AG04450 (cell line): Measurements from ENCODE around the gene COL8A2. TPM values are rescaled to one million over a fixed set of nuclear protein-coding genes. Genes with fewer than 3 reads are reported as not detected.

Experiments
- CTCF ChIA-PET: fragments of 300-600, 350-600 bp; formaldehyde crosslinking; extraction: SDS; loops from one replicate; lab custom pipeline; 2022; ENCODE audit warnings: antibody characterized with exemption, inconsistent platforms; lab: Charles Lee
- POLR2A ChIA-PET: fragments of 350-600 bp; formaldehyde crosslinking; extraction: SDS; loops from one replicate; lab custom pipeline; 2021; ENCODE audit warnings: antibody characterized with exemption, inconsistent platforms; lab: Yijun Ruan, JAX
- DNase-seq: peaks from one replicate; pipeline ENCODE4 v3.0.0-alpha.2; 2011; ENCODE audit warnings: low read depth, low spot score
- H3K27ac ChIP-seq: one replicate; pipeline ENCODE4 v1.5.1; 2012; ENCODE audit warnings: low read depth, low read length, control low read depth
- H3K27me3 ChIP-seq: one replicate; pipeline ENCODE4 v1.6.0; 2012; ENCODE audit warnings: low read length; ENCODE audit not compliant: control insufficient read depth, insufficient read depth
- H3K4me3 ChIP-seq: 2 replicates; pipeline ENCODE4 v1.5.1; 2011; ENCODE audit warnings: mild to moderate bottlenecking, low read depth, low read length, control low read depth
- H3K9me3 ChIP-seq: 2 replicates; pipeline ENCODE4 v1.5.1; 2012; ENCODE audit warnings: low read length; ENCODE audit not compliant: control insufficient read depth, insufficient read depth
- CTCF ChIP-seq: IDR thresholded peaks from 2 replicates; pipeline ENCODE4 v1.5.1; 2011; ENCODE audit warnings: low read depth, low read length, control low read depth, inconsistent platforms
- polyA minus RNA-seq: library from RNA; depleted of rRNA, polyadenylated mRNA; stranded (reverse); fragments of >200 nt; gene quantifications from 2 replicates; pipeline ENCODE4 v1.2.3, GENCODE V29; 2011; rRNA and poly(A)+ RNA removed
- polyA plus RNA-seq: library from polyadenylated mRNA; depleted of rRNA; stranded (reverse); fragments of >200 nt; gene quantifications from 2 replicates; pipeline ENCODE4 v1.2.3, GENCODE V29; 2011; rRNA removed

Gene COL8A2
- polyA plus RNA-seq: 1.5 and 1.6 TPM in 2 replicates
- 0.83 and 1.1 TPM in 2 replicates for polyA minus RNA-seq

GRCh38 chr1:36125129-36125991 is at the start of gene COL8A2:
COL8A2 (minus strand) TSS chr1:36125222; CDS start chr1:36100242, 24,980 bp downstream.
- Histone ChIP-seq H3K27me3 (peaks cover 23% of the 10 kb centered on the region), H3K27ac (no peak within 1 kb of the TSS), H3K9me3 (no peaks in the 10 kb centered on the region; the same call in 1 of the 2 replicates), H3K4me3 (peak within 1 kb of the TSS; percentile 25; the same call in 1 of the 2 replicates)
- POLR2A ChIA-PET: no interaction called here
- CTCF ChIA-PET: no interaction called here
- no peak for TF ChIP-seq CTCF
- no peak for DNase-seq

- TF ChIP-seq CTCF: no peak
- DNase-seq: no peak
- Histone ChIP-seq H3K4me3 (no peak overlapping the region), H3K27ac (no peak overlapping the region), H3K27me3 (no peaks in the 10 kb centered on the region), H3K9me3 (no peaks in the 10 kb centered on the region; the same call in 1 of the 2 replicates)
- ChIA-PET CTCF (no interaction called here), POLR2A (no interaction called here)
These were observed 49.7 kb upstream of the COL8A2 start for GRCh38 chr1:36174713-36175112.

GRCh38 chr1:36172983-36173382 is 48.0 kb upstream of the COL8A2 start:
- no peak overlapping the region for H3K4me3 ChIP-seq
- no peaks in the 10 kb centered on the region for H3K9me3 ChIP-seq
- CTCF ChIA-PET: interaction anchor here (0.6 kb wide), 1 partner anchor 19 kb away, joined by 3 read pairs; no protein-coding TSS in a partner anchor
- POLR2A ChIA-PET: interaction anchor here (0.8 kb wide), 1 partner anchor 12 kb away, joined by 3 read pairs; no protein-coding TSS in a partner anchor
- no peak for DNase-seq
- no peaks in the 10 kb centered on the region for H3K27me3 ChIP-seq
- no peak for TF ChIP-seq CTCF
- peak overlapping the region; percentile 52 for H3K27ac ChIP-seq

GRCh38 chr1:36172017-36172747 is 47.2 kb upstream of the COL8A2 start:
- no peak for TF ChIP-seq CTCF
- ChIA-PET POLR2A (no interaction called here), CTCF (interaction anchor here (1.0 to 4.3 kb wide), 2 partner anchors 11 to 16 kb away, joined by 4 to 21 read pairs; no protein-coding TSS in a partner anchor)
- Histone ChIP-seq H3K4me3 (no peak overlapping the region), H3K9me3 (no peaks in the 10 kb centered on the region), H3K27me3 (no peaks in the 10 kb centered on the region), H3K27ac (no peak overlapping the region)
- no peak for DNase-seq
